Kidney (tissue), 14 donors: ENCODE data around the gene WWC2. TPM values are rescaled to one million over a fixed set of nuclear protein-coding genes. Genes with fewer than 3 reads are reported as not detected.

Experiments
- DNase-seq, 5 donors: peaks; one replicate each; pipeline ENCODE4 v3.0.0-alpha.2; 2013 to 2020
- FAIRE-seq: peaks from 2 replicates; lab custom pipeline; 2012; peaks lifted over from hg19 to GRCh38; lab: Jason Lieb, UNC
- H3K27ac ChIP-seq, 2 donors: one replicate each; pipeline ENCODE4 v1.7.0; 2013; ENCODE audit warnings: low read depth in 2 of 2, low read length in 2 of 2, inconsistent platforms in 1 of 2
- H3K27me3 ChIP-seq: one replicate; pipeline ENCODE4 v1.7.1; 2013; ENCODE audit warnings: low read length, inconsistent platforms; ENCODE audit not compliant: control insufficient read depth, insufficient read depth
- H3K36me3 ChIP-seq, 3 donors: one replicate each; pipeline versions ENCODE4 v1.7.0 to v1.7.1; 2013; ENCODE audit warnings: low read length in 3 of 3, control low read depth in 1 of 3, inconsistent platforms in 1 of 3; ENCODE audit not compliant: insufficient read depth in 3 of 3, control insufficient read depth in 2 of 3
- H3K4me1 ChIP-seq, 3 donors: one replicate each; pipeline versions ENCODE4 v1.7.0 to v1.7.1; 2013; ENCODE audit warnings: low read length in 3 of 3, inconsistent platforms in 1 of 3, low read depth in 1 of 3; ENCODE audit not compliant: control insufficient read depth in 2 of 3, insufficient read depth in 2 of 3
- H3K4me3 ChIP-seq, 3 donors: one replicate each; pipeline versions ENCODE4 v1.7.0 to v1.8.1; 2013; ENCODE audit warnings: low read length in 3 of 3, control low read depth in 1 of 3, inconsistent platforms in 1 of 3
- H3K9ac ChIP-seq, 3 donors: one replicate each; pipeline versions ENCODE4 v1.7.0 to v1.7.1; 2013; ENCODE audit warnings: low read length in 3 of 3, control low read depth in 1 of 3, inconsistent platforms in 1 of 3
- H3K9me3 ChIP-seq, 3 donors: one replicate each; pipeline versions ENCODE4 v1.7.0 to v1.7.1; 2013; ENCODE audit warnings: low read length in 3 of 3, control low read depth in 1 of 3, inconsistent platforms in 1 of 3; ENCODE audit not compliant: control insufficient read depth in 2 of 3, insufficient read depth in 1 of 3
- CTCF ChIP-seq: IDR thresholded peaks from 3 replicates; pipeline ENCODE4 v1.5.1; 2012; ENCODE audit warnings: mild to moderate bottlenecking, moderate library complexity, borderline replicate concordance; ENCODE audit not compliant: insufficient read depth; ENCODE audit errors: extremely low read depth
- intact Hi-C: fragments of 100-400 bp; cut with DNase I; formaldehyde crosslinking; loops from one replicate; pipeline ENCODE4 v1.11.1; 2022
- polyA plus RNA-seq: library from polyadenylated mRNA; stranded (reverse); fragments of 350-450 nt; fragmentation: Illumina TruSeq; extraction: RNeasy Lipid Tissue Mini Kit (QIAGEN cat#74804); gene quantifications from one replicate; pipeline ENCODE4 v1.2.3, GENCODE V29; 2014; ENCODE audit warnings: low read depth, low replicate concordance; ENCODE audit not compliant: insufficient read depth
- total RNA-seq: library from RNA; stranded (reverse); fragmentation: NEBNext Ultra II Directional; extraction: Animal tissue kit (Norgen Biotek cat#: 25700); gene quantifications from one replicate; pipeline ENCODE4 v1.2.1, GENCODE V29; 2021
- donor health status: control.
- donor health status: control.
- donor health status: control.
- donor health status: control.
- donor health status: control.
- donor health status: DM: yes; HTN: yes; CAD: no.
- donor health status: Normal renal cell carcinoma (clear cell type).

The WWC2 gene
- total and polyA plus RNA-seq, 2 donors from 2014 or later: 10.1 to 59.6 TPM

GRCh38 chr4:183157215-183157614, 58.2 kb downstream of the WWC2 start:
- no peak overlapping the region for H3K4me3 ChIP-seq

DNA sequence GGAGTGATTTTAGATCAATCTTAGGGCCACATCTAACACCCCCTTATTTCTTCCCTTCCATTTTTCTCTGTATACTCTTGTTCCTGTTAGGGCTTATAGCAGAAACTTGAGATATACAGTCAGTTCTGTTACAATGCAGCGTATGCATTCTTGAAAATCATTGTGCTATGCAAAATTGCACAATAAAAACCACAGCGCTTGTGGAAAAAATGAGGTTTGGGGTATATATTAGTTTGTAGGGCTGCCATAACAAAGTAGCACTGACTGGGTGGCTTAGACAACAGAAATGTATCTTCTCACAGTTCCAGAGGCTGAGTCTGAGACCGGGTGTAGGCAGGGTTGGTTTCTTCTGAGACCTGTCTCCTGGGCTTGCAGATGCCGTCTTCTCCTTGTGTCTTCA, 59.0 kb downstream of the WWC2 start:
- FAIRE-seq (no peak), DNase-seq (no peak)
- Histone ChIP-seq H3K27me3 (no peaks in the 10 kb centered on the region), H3K27ac (no peak overlapping the region), H3K4me3 (no peak overlapping the region), H3K9ac (no peak overlapping the region), H3K9me3 (no peaks in the 10 kb centered on the region), H3K4me1 (peaks cover 0 to 20% (median 9%) of the 10 kb centered on the region in 3 donors), H3K36me3 (no peaks in the 10 kb centered on the region)
- TF ChIP-seq CTCF: no peak
- intact Hi-C loops: no loop called here

More at GRCh38 chr4:183157215-183157614, 58.2 kb downstream of the WWC2 start:
- no peak for FAIRE-seq
- Histone ChIP-seq H3K36me3 (no peaks in the 10 kb centered on the region), H3K4me1 (peaks cover 0 to 20% (median 8%) of the 10 kb centered on the region in 3 donors), H3K27ac (no peak overlapping the region), H3K9me3 (no peaks in the 10 kb centered on the region), H3K27me3 (no peaks in the 10 kb centered on the region), H3K9ac (no peak overlapping the region)
- no peak for DNase-seq
- no peak for TF ChIP-seq CTCF
- intact Hi-C loops: no loop called here

GRCh38 chr4:183161630-183162029, 62.6 kb downstream of the WWC2 start:
- TF ChIP-seq CTCF: no peak
- Histone ChIP-seq H3K9me3 (no peaks in the 10 kb centered on the region), H3K9ac (no peak overlapping the region), H3K36me3 (no peaks in the 10 kb centered on the region), H3K27ac (no peak overlapping the region), H3K4me1 (peaks cover 3 to 22% (median 11%) of the 10 kb centered on the region in 3 donors), H3K27me3 (no peaks in the 10 kb centered on the region), H3K4me3 (no peak overlapping the region)
- intact Hi-C loops: no loop called here
- no peak for DNase-seq
- FAIRE-seq: no peak

- Histone ChIP-seq H3K36me3 (no peaks in the 10 kb centered on the region), H3K9me3 (no peaks in the 10 kb centered on the region), H3K4me1 (peaks cover 3 to 15% (median 11%) of the 10 kb centered on the region in 3 donors), H3K4me3 (no peak overlapping the region), H3K27ac (no peak overlapping the region), H3K27me3 (no peaks in the 10 kb centered on the region), H3K9ac (no peak overlapping the region)
- intact Hi-C loops: no loop called here
- no peak for FAIRE-seq
- TF ChIP-seq CTCF: no peak
- no peak for DNase-seq
Measured at GRCh38 chr4:183163135-183163534, 64.1 kb downstream of the WWC2 start.
